Prostate gland (tissue), 2 donors: ENCODE results near the gene OSBP2.

Source experiments
- POLR2A ChIP-seq: fragments of 450-650 bp; IDR thresholded peaks from one replicate; pipeline ENCODE4 v1.6.1; 2016; ENCODE audit warnings: antibody characterized with exemption, mild to moderate bottlenecking
- TF ChIP-seq, protein P1 (sequence below), 4 experiments: fragments of 200-600 bp in 2 of 4; fragments of 450-650 bp in 2 of 4; sonication (generic) in 2 of 4; IDR thresholded peaks; 1 replicate in 3 of 4; 2 replicates in 1 of 4; pipeline ENCODE4 v1.5.1; 2016 to 2019; ENCODE audit warnings: antibody characterized with exemption in 4 of 4, mild to moderate bottlenecking in 2 of 4, moderate library complexity in 2 of 4

DNA sequence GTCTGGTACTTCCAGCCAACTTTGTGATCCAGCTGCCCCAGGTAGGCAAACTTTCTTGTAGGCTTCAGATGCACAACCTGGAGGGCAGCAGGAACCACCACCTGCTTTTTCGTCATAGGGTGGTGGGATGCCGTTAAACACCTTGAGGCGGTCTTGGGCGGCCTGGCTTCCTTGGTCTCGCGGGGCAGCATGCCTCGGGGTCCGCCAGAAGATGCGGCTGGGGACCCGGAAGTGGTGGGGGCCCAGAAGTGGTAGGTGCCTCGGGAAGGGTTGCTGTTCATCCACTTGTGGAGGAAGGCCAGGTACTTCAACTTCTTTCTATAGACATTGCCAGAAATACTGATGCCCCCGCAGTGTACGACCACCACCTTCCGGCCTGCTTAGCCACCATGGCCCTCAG lies 40.3 kb upstream of the OSBP2 start:
- TF ChIP-seq POLR2A, result no peak
- TF ChIP-seq, protein P1, sequence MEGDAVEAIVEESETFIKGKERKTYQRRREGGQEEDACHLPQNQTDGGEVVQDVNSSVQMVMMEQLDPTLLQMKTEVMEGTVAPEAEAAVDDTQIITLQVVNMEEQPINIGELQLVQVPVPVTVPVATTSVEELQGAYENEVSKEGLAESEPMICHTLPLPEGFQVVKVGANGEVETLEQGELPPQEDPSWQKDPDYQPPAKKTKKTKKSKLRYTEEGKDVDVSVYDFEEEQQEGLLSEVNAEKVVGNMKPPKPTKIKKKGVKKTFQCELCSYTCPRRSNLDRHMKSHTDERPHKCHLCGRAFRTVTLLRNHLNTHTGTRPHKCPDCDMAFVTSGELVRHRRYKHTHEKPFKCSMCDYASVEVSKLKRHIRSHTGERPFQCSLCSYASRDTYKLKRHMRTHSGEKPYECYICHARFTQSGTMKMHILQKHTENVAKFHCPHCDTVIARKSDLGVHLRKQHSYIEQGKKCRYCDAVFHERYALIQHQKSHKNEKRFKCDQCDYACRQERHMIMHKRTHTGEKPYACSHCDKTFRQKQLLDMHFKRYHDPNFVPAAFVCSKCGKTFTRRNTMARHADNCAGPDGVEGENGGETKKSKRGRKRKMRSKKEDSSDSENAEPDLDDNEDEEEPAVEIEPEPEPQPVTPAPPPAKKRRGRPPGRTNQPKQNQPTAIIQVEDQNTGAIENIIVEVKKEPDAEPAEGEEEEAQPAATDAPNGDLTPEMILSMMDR (IDR thresholded peaks at IDR 0.05), result no peak
